B cell (primary cell): ENCODE results near the gene HSD11B1. TPM values are rescaled to one million over a fixed set of nuclear protein-coding genes. Genes with fewer than 3 reads are reported as not detected.

Experiments used
- ATAC-seq: fragments of 200-7000 bp; cut with Tn5 transposase; one replicate; pipeline ENCODE4 v1.10.0; 2021; ENCODE audit warnings: low read depth, mild to moderate bottlenecking, moderate number of reproducible peaks, moderate library complexity
- CTCF ChIA-PET: fragments of 350-600 bp; sonication (Branson Sonifier 250); formaldehyde crosslinking; loops from one replicate; lab custom pipeline; 2021; ENCODE audit warnings: antibody characterized with exemption, inconsistent platforms; lab: Charles Lee
- POLR2A ChIA-PET: fragments of 350-600 bp; sonication (Branson Sonifier 250); formaldehyde crosslinking; loops from one replicate; lab custom pipeline; 2021; ENCODE audit warnings: antibody characterized with exemption; lab: Charles Lee
- DNase-seq: peaks from one replicate; pipeline ENCODE4 v3.0.0; 2013
- H2AFZ ChIP-seq: 2 replicates; pipeline ENCODE4 v1.6.1; 2012; ENCODE audit warnings: mild to moderate bottlenecking, low read depth, low read length; ENCODE audit not compliant: insufficient read depth, poor library complexity, severe bottlenecking
- H3K27ac ChIP-seq, 2 donors: 1 replicate in 1 of 2; 2 replicates in 1 of 2; pipeline ENCODE4 v1.5.1; 2012 to 2013; ENCODE audit warnings: low read length in 2 of 2, mild to moderate bottlenecking in 2 of 2, moderate library complexity in 1 of 2
- H3K27me3 ChIP-seq, 4 experiments: fragments of 200-600 bp in 1 of 4; sonication (generic) in 1 of 4; replicated peaks in 1 of 4; 1 replicate in 2 of 4; 2 replicates in 2 of 4; pipeline versions ENCODE4 v1.6.1 to v1.7.0; 2013 to 2016; ENCODE audit warnings: low read length in 3 of 4, mild to moderate bottlenecking in 2 of 4, mixed read lengths in 1 of 4, moderate library complexity in 1 of 4; ENCODE audit not compliant: insufficient read depth in 4 of 4, control insufficient read depth in 3 of 4; ENCODE audit errors: control extremely low read depth in 1 of 4
- H3K36me3 ChIP-seq, 2 experiments: replicated peaks in 1 of 2; 1 replicate in 1 of 2; 2 replicates in 1 of 2; pipeline versions ENCODE4 v1.6.1 to v1.7.1; 2013; ENCODE audit warnings: low read length in 1 of 2; ENCODE audit not compliant: insufficient read depth in 2 of 2, control insufficient read depth in 1 of 2; ENCODE audit errors: control extremely low read depth in 1 of 2, extremely low read depth in 1 of 2
- H3K4me1 ChIP-seq, 2 donors: fragments of 200-600 bp in 1 of 2; sonication (generic) in 1 of 2; 1 replicate in 1 of 2; 2 replicates in 1 of 2; pipeline versions ENCODE4 v1.5.1 to v1.6.1; 2013 to 2017; ENCODE audit warnings: low read length in 2 of 2; ENCODE audit not compliant: control insufficient read depth in 2 of 2, insufficient read depth in 2 of 2
- H3K4me2 ChIP-seq: replicated peaks from 2 replicates; pipeline ENCODE3; 2012; ENCODE audit warnings: mild to moderate bottlenecking, low read depth, low read length; ENCODE audit not compliant: poor library complexity, severe bottlenecking
- H3K4me3 ChIP-seq, 5 experiments: fragments of 200-600 bp in 1 of 5; sonication (generic) in 1 of 5; 1 replicate in 3 of 5; 2 replicates in 2 of 5; pipeline versions ENCODE4 v1.5.1 to v1.7.0; 2011 to 2016; ENCODE audit warnings: low read length in 4 of 5, mild to moderate bottlenecking in 4 of 5, low read depth in 2 of 5, control low read depth in 1 of 5, moderate library complexity in 1 of 5; ENCODE audit not compliant: insufficient read depth in 1 of 5; ENCODE audit errors: control extremely low read depth in 1 of 5, extremely low read depth in 1 of 5
- H3K79me2 ChIP-seq: fragments of 200-600 bp; sonication (generic); one replicate; pipeline ENCODE4 v1.6.0; 2016; ENCODE audit warnings: low read length; ENCODE audit not compliant: control insufficient read depth, insufficient read depth
- H3K9ac ChIP-seq: fragments of 200-600 bp; sonication (generic); 2 replicates; pipeline ENCODE4 v1.6.1; 2017; ENCODE audit warnings: mild to moderate bottlenecking, low read length, moderate library complexity
- H3K9me3 ChIP-seq, 3 donors: one replicate each; pipeline versions ENCODE4 v1.6.1 to v1.7.1; 2013; ENCODE audit warnings: low read length in 2 of 3; ENCODE audit not compliant: control insufficient read depth in 2 of 3, insufficient read depth in 1 of 3; ENCODE audit errors: control extremely low read depth in 1 of 3
- H4K20me1 ChIP-seq: 2 replicates; pipeline ENCODE4 v1.6.0; 2012; ENCODE audit warnings: mild to moderate bottlenecking, low read length; ENCODE audit not compliant: insufficient read depth, control insufficient read depth, poor library complexity, severe bottlenecking
- H3K27ac Mint-ChIP-seq: one replicate; pipeline ENCODE4 v1.8.0; 2021; ENCODE audit warnings: mixed read lengths
- H3K27me3 Mint-ChIP-seq: one replicate; pipeline ENCODE4 v1.8.0; 2021; ENCODE audit warnings: mixed read lengths
- H3K4me1 Mint-ChIP-seq: one replicate; pipeline ENCODE4 v1.8.0; 2021; ENCODE audit warnings: mixed read lengths
- H3K4me3 Mint-ChIP-seq: one replicate; pipeline ENCODE4 v1.8.0; 2021; ENCODE audit warnings: mixed read lengths
- H3K9me3 Mint-ChIP-seq: one replicate; pipeline ENCODE4 v1.8.0; 2022; ENCODE audit warnings: mixed read lengths; ENCODE audit not compliant: insufficient read depth
- EZH2 ChIP-seq: IDR thresholded peaks from 2 replicates; pipeline ENCODE4 v1.6.1; 2012; ENCODE audit warnings: borderline replicate concordance, low read depth, mild to moderate bottlenecking, moderate library complexity, low read length; ENCODE audit not compliant: insufficient read depth, poor library complexity, severe bottlenecking
- WGBS: methylation state at CpG from one replicate; pipeline ENCODE4 v1.1.5; 2013; ENCODE audit warnings: missing lambda C conversion rate; ENCODE audit not compliant: insufficient coverage; 5-methylcytosine and 5-hydroxymethylcytosine counted together
- intact Hi-C: fragments of 100-400 bp; cut with micrococcal nuclease; formaldehyde crosslinking; loops from one replicate; pipeline ENCODE4 v1.10.0; 2022
- polyA plus RNA-seq: library from polyadenylated mRNA; depleted of rRNA; stranded (reverse); fragments of >200 nt; gene quantifications from 2 replicates; pipeline ENCODE4 v1.2.3, GENCODE V29; 2012
- total RNA-seq, 2 donors: library from RNA; stranded (reverse); fragments of 120-200 nt in 1 of 2; gene quantifications; 1 replicate in 1 of 2; 2 replicates in 1 of 2; pipeline versions ENCODE4 v1.2.3 to v1.2.4, GENCODE V29; 2013 to 2022
- TF ChIP-seq, protein P1 (sequence below): fragments of 200-600 bp; IDR thresholded peaks from one replicate; pipeline ENCODE4 v1.8.0; 2022; ENCODE audit warnings: antibody characterized with exemption, mild to moderate bottlenecking

The HSD11B1 gene
- total and polyA plus RNA-seq, 2 donors (not counting 1 experiment from before 2014, with no cell fraction given) = not detected

- Mint-ChIP-seq H3K4me3 (peak overlapping the region; percentile 74), H3K27ac (peak overlapping the region; percentile 95), H3K27me3 (no peaks in the 10 kb centered on the region), H3K4me1 (peaks cover 48% of the 10 kb centered on the region), H3K9me3 (no peaks in the 10 kb centered on the region)
- Histone ChIP-seq H3K27ac (peak overlapping the region; percentile 19 to 77), H3K9ac (peak overlapping the region; percentile 17), H3K27me3 (no peaks in the 10 kb centered on the region), H3K79me2 (peaks cover 14% of the 10 kb centered on the region), H3K4me2 (peak overlapping the region; percentile 46), H2AFZ (peak overlapping the region; percentile 65), H4K20me1 (no peaks in the 10 kb centered on the region), H3K9me3 (no peaks in the 10 kb centered on the region), H3K36me3 (no peaks in the 10 kb centered on the region), H3K4me3 (no peak overlapping the region), H3K4me1 (peaks cover 39 to 55% of the 10 kb centered on the region in 2 donors)
- DNase-seq (peak; percentile 41), ATAC-seq (no peak)
- TF ChIP-seq, protein P1, sequence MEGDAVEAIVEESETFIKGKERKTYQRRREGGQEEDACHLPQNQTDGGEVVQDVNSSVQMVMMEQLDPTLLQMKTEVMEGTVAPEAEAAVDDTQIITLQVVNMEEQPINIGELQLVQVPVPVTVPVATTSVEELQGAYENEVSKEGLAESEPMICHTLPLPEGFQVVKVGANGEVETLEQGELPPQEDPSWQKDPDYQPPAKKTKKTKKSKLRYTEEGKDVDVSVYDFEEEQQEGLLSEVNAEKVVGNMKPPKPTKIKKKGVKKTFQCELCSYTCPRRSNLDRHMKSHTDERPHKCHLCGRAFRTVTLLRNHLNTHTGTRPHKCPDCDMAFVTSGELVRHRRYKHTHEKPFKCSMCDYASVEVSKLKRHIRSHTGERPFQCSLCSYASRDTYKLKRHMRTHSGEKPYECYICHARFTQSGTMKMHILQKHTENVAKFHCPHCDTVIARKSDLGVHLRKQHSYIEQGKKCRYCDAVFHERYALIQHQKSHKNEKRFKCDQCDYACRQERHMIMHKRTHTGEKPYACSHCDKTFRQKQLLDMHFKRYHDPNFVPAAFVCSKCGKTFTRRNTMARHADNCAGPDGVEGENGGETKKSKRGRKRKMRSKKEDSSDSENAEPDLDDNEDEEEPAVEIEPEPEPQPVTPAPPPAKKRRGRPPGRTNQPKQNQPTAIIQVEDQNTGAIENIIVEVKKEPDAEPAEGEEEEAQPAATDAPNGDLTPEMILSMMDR = no peak
- TF ChIP-seq EZH2 = no peak
- POLR2A ChIA-PET = interaction anchor here (2.4 kb wide), 1 partner anchor 17 kb away, joined by 9 read pairs; no protein-coding TSS in a partner anchor
- intact Hi-C loops = loop anchor here (10.0 kb wide), 1 partner anchor 77 kb away; the partner anchor contains the start of gene G0S2
- CTCF ChIA-PET = interaction anchor here (0.8 to 1.0 kb wide), 4 partner anchors 16 to 182 kb away, joined by 3 to 5 read pairs (median 4); no protein-coding TSS in a partner anchor
- WGBS = 50% methylated on average over 1 of the region's 5 CpGs
These were observed 47.1 kb downstream of the HSD11B1 start for GRCh38 chr1:209751627-209752231.

- ATAC-seq (no peak), DNase-seq (no peak)
- Histone ChIP-seq H3K4me1 (peaks cover 45 to 60% of the 10 kb centered on the region in 2 donors), H3K4me3 (no peak overlapping the region), H3K4me2 (no peak overlapping the region), H3K9ac (no peak overlapping the region), H2AFZ (no peak overlapping the region), H3K27me3 (no peaks in the 10 kb centered on the region), H3K27ac (no peak overlapping the region), H3K79me2 (peaks cover 26% of the 10 kb centered on the region), H3K9me3 (no peaks in the 10 kb centered on the region), H3K36me3 (peaks cover 0 to 1% of the 10 kb centered on the region in 2 experiments), H4K20me1 (peaks cover 2% of the 10 kb centered on the region)
- no peak for TF ChIP-seq EZH2
- TF ChIP-seq, protein P1 = no peak
- Mint-ChIP-seq H3K9me3 (no peaks in the 10 kb centered on the region), H3K27ac (no peak overlapping the region), H3K4me3 (no peak overlapping the region), H3K27me3 (no peaks in the 10 kb centered on the region), H3K4me1 (peaks cover 50% of the 10 kb centered on the region)
- no CpG with 5 or more reads among the region's 3 CpGs for WGBS
- ChIA-PET CTCF (interaction anchor here (0.6 to 1.1 kb wide), 3 partner anchors 46 to 70 kb away, joined by 3 to 6 read pairs (median 3); no protein-coding TSS in a partner anchor), POLR2A (interaction anchor here (0.6 to 2.4 kb wide), 2 partner anchors 16 to 79 kb away, joined by 3 to 9 read pairs; no protein-coding TSS in a partner anchor)
- intact Hi-C loops = loop anchor here (10.0 kb wide), 1 partner anchor 78 kb away; the partner anchor contains the start of gene G0S2
These were observed 48.2 kb downstream of the HSD11B1 start for GRCh38 chr1:209752890-209753289.
